Fibroblast of skin of back (primary cell): ENCODE measurements around the gene NOS1.

ENCODE experiments used
- DNase-seq: peaks from one replicate; pipeline ENCODE4 v3.0.0-alpha.2; 2013

Gene NOS1

GRCh38 chr12:117167769-117168168, 193.7 kb downstream of the NOS1 start:
- no peak for DNase-seq

- no peak for DNase-seq
Observed at GRCh38 chr12:117166107-117166506, 195.3 kb downstream of the NOS1 start.

- DNase-seq, result no peak
Observed at GRCh38 chr12:117165342-117165741, 196.1 kb downstream of the NOS1 start.

- no peak for DNase-seq
Observed at GRCh38 chr12:117162633-117163032, 198.8 kb downstream of the NOS1 start.

- no peak for DNase-seq
Observed at GRCh38 chr12:117162167-117162539, 199.3 kb downstream of the NOS1 start.

GRCh38 chr12:117161460-117162166, 199.8 kb downstream of the NOS1 start:
- DNase-seq, result no peak

- DNase-seq, result no peak
Observed at GRCh38 chr12:117159674-117160073, 201.8 kb downstream of the NOS1 start.

GRCh38 chr12:117158911-117159553, 202.4 kb downstream of the NOS1 start:
- no peak for DNase-seq
